DND-41 (cell line): ENCODE results near the gene MISFA.

Experiments
- ATAC-seq: fragments of 200-7000 bp; cut with Tn5 transposase; 3 replicates; pipeline ENCODE4 v1.9.1; 2021; ENCODE audit warnings: low read depth; ENCODE audit not compliant: insufficient read depth
- DNase-seq: peaks from one replicate; pipeline ENCODE4 v3.0.0-alpha.2; 2020
- H2AFZ ChIP-seq: 2 replicates; pipeline ENCODE4 v1.6.0; 2012; ENCODE audit warnings: low read depth, low read length
- H3K27ac ChIP-seq: 2 replicates; pipeline ENCODE4 v1.5.1; 2012; ENCODE audit warnings: low read length, inconsistent platforms
- H3K27me3 ChIP-seq: fragments of 200-600 bp; sonication (generic); 2 replicates; pipeline ENCODE4 v1.6.0; 2012; ENCODE audit warnings: low read length, mild to moderate bottlenecking, inconsistent platforms; ENCODE audit not compliant: insufficient read depth, poor library complexity
- H3K36me3 ChIP-seq: 2 replicates; pipeline ENCODE4 v1.5.1; 2012; ENCODE audit warnings: low read length, inconsistent platforms; ENCODE audit not compliant: insufficient read depth
- H3K4me1 ChIP-seq: 2 replicates; pipeline ENCODE4 v1.5.1; 2012; ENCODE audit warnings: mild to moderate bottlenecking, low read length; ENCODE audit not compliant: insufficient read depth
- H3K4me2 ChIP-seq: 2 replicates; pipeline ENCODE4 v1.6.0; 2012; ENCODE audit warnings: mild to moderate bottlenecking, moderate library complexity, low read length, inconsistent platforms; ENCODE audit not compliant: insufficient read depth
- H3K4me3 ChIP-seq, 2 experiments: fragments of 200-600 bp in 1 of 2; shearing (Covaris generic) in 1 of 2; 2 replicates each; pipeline ENCODE4 v1.5.1; 2012 to 2016; ENCODE audit warnings: inconsistent platforms in 2 of 2, low read length in 2 of 2, mild to moderate bottlenecking in 2 of 2, low read depth in 1 of 2, moderate library complexity in 1 of 2
- H3K79me2 ChIP-seq: 2 replicates; pipeline ENCODE4 v1.6.0; 2012; ENCODE audit warnings: low read length, inconsistent platforms; ENCODE audit not compliant: insufficient read depth
- H3K9ac ChIP-seq: 2 replicates; pipeline ENCODE4 v1.6.0; 2012; ENCODE audit warnings: low read depth, mild to moderate bottlenecking, inconsistent platforms, low read length, moderate library complexity
- H3K9me3 ChIP-seq: 2 replicates; pipeline ENCODE4 v1.5.1; 2012; ENCODE audit warnings: low read length, moderate library complexity, mild to moderate bottlenecking, inconsistent platforms; ENCODE audit not compliant: insufficient read depth, severe bottlenecking
- H4K20me1 ChIP-seq: 2 replicates; pipeline ENCODE4 v1.6.0; 2012; ENCODE audit warnings: low read length; ENCODE audit not compliant: insufficient read depth
- EZH2 ChIP-seq: IDR thresholded peaks from 3 replicates; pipeline ENCODE4 v1.6.1; 2012; ENCODE audit warnings: borderline replicate concordance, low read depth, mild to moderate bottlenecking, moderate library complexity, low read length, inconsistent platforms; ENCODE audit not compliant: severe bottlenecking
- TF ChIP-seq, protein P1 (sequence below): IDR thresholded peaks from 2 replicates; pipeline ENCODE4 v1.5.1; 2012; ENCODE audit warnings: borderline replicate concordance, low read length, moderate library complexity, mild to moderate bottlenecking; ENCODE audit not compliant: poor library complexity, severe bottlenecking; ENCODE audit errors: extremely low read depth

MISFA gene

DNA sequence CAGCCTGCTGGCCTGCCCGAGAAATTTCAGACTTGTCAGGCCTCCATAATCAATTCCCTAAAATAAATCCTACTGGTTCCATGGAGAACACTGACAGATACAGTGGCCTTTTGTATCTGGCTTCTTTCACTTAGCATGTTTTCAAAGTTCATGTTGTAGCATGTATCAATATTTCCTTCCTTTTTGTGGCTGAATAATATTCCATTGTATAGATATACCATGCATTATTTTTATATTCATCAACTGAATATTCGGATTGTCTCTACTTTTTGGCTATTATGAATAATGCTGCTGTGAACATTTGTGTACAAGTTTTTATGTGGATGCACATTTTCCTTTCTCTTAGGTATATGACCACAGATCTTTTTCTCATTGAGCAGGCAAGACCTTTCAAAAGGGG is 24.1 kb downstream of the MISFA start:
- H3K4me3 ChIP-seq = no peak overlapping the region
- TF ChIP-seq, protein P1, sequence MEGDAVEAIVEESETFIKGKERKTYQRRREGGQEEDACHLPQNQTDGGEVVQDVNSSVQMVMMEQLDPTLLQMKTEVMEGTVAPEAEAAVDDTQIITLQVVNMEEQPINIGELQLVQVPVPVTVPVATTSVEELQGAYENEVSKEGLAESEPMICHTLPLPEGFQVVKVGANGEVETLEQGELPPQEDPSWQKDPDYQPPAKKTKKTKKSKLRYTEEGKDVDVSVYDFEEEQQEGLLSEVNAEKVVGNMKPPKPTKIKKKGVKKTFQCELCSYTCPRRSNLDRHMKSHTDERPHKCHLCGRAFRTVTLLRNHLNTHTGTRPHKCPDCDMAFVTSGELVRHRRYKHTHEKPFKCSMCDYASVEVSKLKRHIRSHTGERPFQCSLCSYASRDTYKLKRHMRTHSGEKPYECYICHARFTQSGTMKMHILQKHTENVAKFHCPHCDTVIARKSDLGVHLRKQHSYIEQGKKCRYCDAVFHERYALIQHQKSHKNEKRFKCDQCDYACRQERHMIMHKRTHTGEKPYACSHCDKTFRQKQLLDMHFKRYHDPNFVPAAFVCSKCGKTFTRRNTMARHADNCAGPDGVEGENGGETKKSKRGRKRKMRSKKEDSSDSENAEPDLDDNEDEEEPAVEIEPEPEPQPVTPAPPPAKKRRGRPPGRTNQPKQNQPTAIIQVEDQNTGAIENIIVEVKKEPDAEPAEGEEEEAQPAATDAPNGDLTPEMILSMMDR = no peak
- TF ChIP-seq EZH2 = no peak
- no peak overlapping the region for H3K4me2 ChIP-seq
- no peaks in the 10 kb centered on the region for H3K9me3 ChIP-seq
- no peaks in the 10 kb centered on the region for H3K27me3 ChIP-seq
- H3K36me3 ChIP-seq = no peaks in the 10 kb centered on the region
- no peak overlapping the region for H2AFZ ChIP-seq
- peaks cover 38% of the 10 kb centered on the region; the same call in 1 of the 2 replicates for H4K20me1 ChIP-seq
- ATAC-seq = no peak
- H3K4me1 ChIP-seq = peaks cover 13% of the 10 kb centered on the region
- no peak for DNase-seq
- no peak overlapping the region for H3K27ac ChIP-seq
- no peak overlapping the region for H3K9ac ChIP-seq
- H3K79me2 ChIP-seq = peaks cover 98% of the 10 kb centered on the region

DNA sequence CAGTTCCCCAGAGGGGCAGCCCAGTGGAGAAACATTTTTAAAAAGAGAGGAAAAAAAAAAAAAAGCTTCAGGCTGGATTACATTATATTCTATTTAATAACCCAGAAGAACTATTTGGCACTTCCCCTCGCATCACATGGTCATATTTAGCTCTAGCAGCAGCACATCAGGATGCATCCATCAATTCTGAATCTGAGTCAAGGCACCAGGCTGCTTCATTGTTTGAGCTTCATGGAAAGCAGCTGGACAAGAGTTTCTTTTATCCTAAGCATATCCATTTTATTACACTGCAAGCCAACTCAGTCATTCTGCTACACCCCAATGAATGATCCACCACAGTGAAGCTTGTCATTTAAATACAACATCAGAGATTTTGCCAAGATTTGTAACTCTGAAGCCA is 24.6 kb downstream of the MISFA start:
- H3K9ac ChIP-seq = no peak overlapping the region
- H3K4me2 ChIP-seq = no peak overlapping the region
- TF ChIP-seq, protein P1 = no peak
- TF ChIP-seq EZH2 = no peak
- no peak overlapping the region for H3K4me3 ChIP-seq
- no peak overlapping the region for H3K27ac ChIP-seq
- no peak for DNase-seq
- no peaks in the 10 kb centered on the region for H3K9me3 ChIP-seq
- peaks cover 39% of the 10 kb centered on the region; the same call in 1 of the 2 replicates for H4K20me1 ChIP-seq
- H3K27me3 ChIP-seq = no peaks in the 10 kb centered on the region
- H3K36me3 ChIP-seq = no peaks in the 10 kb centered on the region
- H3K4me1 ChIP-seq = peaks cover 8% of the 10 kb centered on the region
- no peak for ATAC-seq
- peaks cover 98% of the 10 kb centered on the region for H3K79me2 ChIP-seq
- H2AFZ ChIP-seq = no peak overlapping the region

DNA sequence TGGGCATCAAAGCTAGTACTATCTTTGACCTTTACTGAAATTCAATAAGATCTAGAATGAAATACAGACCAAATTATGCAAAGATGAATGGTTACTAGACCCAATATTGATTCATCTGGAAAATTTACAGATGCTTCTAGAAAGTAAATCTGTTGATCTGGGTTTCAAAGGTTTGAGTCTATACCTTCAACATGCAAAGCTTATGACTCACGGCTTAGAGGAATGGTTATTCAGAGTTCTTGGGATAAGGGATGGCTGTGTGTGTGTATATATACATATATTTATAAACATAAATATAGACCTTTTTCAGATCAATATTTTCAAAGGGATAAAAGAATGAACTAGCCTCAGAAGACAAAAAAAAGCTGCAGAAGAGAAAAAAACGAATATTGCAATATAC is 33.3 kb downstream of the MISFA start:
- H3K4me1 ChIP-seq = peaks cover 23% of the 10 kb centered on the region
- peak overlapping the region; percentile 80 for H3K9ac ChIP-seq
- H3K27me3 ChIP-seq = no peaks in the 10 kb centered on the region
- peak overlapping the region; percentile 91 to 93; a peak in 3 of 4 replicates for H3K4me3 ChIP-seq
- no peak for DNase-seq
- H3K27ac ChIP-seq = peak overlapping the region; percentile 87
- peaks cover 66% of the 10 kb centered on the region for H3K79me2 ChIP-seq
- H2AFZ ChIP-seq = no peak overlapping the region
- no peaks in the 10 kb centered on the region for H3K36me3 ChIP-seq
- peak overlapping the region; percentile 84 for H3K4me2 ChIP-seq
- TF ChIP-seq EZH2 = no peak
- TF ChIP-seq, protein P1 = no peak
- H3K9me3 ChIP-seq = no peaks in the 10 kb centered on the region
- peaks cover 22% of the 10 kb centered on the region; the same call in 1 of the 2 replicates for H4K20me1 ChIP-seq
- no peak for ATAC-seq
